ENCODE measurements around the gene NFRKB.
A peak's percentile ranks its signal among the peaks of the same experiment; 100 is the strongest.
"Not testable (repeated sequence)": the region's sequence is repeated elsewhere in the genome, so short reads cannot be mapped to it uniquely, and the experiment has no call there.

The NFRKB gene

DNA sequence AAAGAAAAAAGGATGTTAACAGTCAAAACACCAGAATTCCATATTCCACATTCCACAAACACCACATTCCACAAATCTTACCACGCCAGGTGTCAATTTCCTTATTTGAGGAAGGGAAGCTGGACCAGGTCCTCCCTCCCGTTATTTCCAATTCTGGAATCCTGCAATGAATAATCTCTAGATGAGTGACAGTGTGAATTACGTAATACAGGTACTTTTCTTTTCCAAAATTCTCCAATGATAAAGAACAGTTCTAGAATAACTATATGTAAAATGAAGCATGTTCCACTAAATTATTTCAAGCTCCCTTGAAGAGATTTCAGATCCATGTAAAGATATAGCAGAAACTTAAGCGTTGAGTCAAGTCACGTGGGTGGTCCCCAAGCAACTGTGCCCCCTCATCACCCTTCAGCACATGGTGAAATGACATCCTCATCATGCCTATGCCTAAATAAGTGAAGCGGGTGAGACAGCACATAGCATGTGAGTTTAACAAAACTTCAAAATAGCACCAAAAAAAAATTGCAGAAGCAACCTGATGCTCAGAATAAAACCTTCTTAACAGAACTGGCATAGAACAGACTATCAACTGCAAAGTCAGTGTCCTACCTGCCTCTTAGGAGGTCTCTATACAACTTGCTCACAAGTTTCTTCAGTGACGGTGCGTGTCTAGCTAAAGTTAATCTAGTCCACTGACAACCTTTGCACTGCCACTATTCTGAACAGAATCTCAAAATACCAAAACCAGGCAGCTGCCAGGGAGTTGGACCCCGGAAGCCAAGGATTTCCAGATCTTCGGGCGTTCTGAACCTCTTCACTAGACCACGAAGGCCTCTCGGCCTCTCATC is 876 bp downstream of the NFRKB start:
- no peak for DNase-seq (ENCODE audit: low read depth in 2 of 2)

DNA sequence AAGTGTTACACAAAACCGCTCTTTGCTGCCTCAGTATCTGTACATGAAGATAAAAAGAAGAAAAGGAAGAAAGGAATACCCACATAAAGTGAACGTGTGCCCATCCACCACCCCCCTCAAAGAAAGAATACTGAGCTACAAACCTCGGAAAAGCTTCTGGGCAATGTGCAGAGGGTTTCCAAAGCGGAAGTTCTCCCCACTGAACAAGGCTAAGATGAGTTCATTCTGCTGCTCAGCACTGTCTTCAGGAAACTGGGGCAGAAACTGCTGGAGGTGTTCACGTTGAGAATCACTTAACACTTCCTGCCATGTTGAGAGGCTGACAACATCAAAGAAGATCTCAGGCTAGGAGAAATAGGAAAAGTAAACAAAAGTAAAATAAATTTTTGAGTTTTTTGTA is 6.9 kb downstream of the NFRKB start:
- DNase-seq (ENCODE audit: low read depth in 2 of 2), result no peak

DNA sequence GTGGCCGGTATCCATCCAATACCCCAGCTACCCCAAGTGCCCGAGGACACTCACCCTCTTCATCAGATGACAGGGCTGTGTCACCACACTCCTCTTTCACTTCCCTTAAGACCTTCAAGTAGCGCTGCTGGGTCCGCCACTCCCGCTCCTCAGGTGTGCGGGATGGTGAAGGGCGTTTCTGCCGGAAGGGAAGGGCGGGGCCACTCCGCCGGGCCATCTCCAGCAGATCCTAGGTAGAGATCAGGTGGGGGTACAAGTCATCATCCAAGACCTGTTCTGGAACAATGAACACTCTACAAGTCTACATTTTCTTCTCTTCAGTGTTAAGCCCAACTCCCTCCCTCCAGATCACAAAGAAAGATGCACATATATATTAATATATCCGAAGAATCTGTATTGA is 10.0 kb downstream of the NFRKB start:
- DNase-seq (ENCODE audit: low read depth in 2 of 2), result no peak

GRCh38 chr11:129884581-129884980 is 10.8 kb downstream of the NFRKB start:
- DNase-seq (ENCODE audit: low read depth in 2 of 2), result no peak

DNA sequence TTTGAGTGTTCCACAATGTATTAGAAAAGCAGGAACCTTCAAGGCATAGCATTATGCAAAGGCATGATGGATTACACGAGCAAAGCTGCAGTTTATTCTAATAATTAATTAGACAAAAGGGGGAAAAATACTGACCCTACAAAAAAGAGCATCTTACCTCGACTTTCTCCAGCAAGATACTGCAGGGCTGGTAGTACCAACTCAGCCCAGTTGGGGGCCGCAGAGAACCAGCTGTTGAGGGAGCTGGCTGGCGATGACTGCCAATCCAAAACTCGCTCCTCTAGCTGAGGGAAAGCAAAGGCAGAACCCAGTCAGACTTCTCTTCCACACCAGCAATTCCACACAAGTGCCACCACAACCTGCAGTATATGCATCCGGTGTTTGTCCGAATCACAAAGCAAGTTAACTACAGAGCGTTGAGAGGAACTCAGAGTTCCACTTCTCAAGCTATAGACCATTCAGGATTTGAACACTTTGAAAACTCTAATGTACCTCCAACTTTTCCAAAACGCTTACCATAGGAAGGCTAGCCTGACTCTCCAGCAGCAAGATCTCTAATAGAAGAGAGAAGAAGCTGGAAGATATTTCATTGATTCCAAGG is 13.7 kb downstream of the NFRKB start:
- DNase-seq (ENCODE audit: low read depth in 2 of 2), result peak in 1 of 2 experiments; percentile 30

GRCh38 chr11:129880311-129880710 is 15.1 kb downstream of the NFRKB start:
- DNase-seq (ENCODE audit: low read depth in 2 of 2), result no peak

DNA sequence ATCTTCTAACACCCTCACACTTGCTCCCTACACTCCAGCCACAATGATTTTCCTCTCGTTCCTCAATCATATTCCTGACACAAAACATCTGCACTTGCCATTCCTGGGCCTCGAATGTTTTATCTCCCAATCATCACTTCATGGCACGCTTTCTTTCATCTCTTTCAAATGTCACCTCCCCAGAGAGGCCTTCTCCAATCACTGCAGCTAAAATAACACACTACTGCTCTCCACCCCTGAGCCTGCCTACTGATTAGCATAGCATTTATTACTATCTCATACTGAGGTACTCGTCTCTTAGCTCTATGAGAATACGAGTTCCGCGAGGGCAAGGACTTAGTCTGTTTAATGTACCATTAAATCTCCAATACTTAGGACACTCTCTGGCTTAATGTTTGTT is 23.5 kb downstream of the NFRKB start:
- DNase-seq (ENCODE audit: low read depth in 2 of 2), result no peak

DNA sequence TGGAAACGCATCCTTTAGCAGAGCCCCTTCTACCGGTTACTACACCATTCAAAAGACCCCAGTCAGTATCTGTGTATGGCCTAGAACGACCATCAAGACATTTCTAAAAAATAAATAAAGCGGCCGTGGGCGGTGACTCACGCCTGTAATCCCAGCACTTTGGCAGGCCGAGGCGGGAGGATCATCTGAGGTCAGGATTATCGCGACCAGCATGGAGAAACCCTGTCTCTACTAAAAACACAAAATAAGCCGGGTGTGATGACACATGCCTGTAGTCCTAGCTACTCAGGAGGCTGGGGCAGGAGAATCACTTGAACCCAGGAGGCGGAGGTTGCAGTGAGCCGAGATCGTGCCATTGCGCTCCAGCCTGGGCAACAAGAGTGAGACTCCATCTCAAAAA is 26.8 kb downstream of the NFRKB start:
- DNase-seq (ENCODE audit: low read depth in 2 of 2), result not testable (repeated sequence)

GRCh38 chr11:129866311-129866710 is 29.1 kb downstream of the NFRKB start:
- DNase-seq (ENCODE audit: low read depth in 2 of 2), result no peak

DNA sequence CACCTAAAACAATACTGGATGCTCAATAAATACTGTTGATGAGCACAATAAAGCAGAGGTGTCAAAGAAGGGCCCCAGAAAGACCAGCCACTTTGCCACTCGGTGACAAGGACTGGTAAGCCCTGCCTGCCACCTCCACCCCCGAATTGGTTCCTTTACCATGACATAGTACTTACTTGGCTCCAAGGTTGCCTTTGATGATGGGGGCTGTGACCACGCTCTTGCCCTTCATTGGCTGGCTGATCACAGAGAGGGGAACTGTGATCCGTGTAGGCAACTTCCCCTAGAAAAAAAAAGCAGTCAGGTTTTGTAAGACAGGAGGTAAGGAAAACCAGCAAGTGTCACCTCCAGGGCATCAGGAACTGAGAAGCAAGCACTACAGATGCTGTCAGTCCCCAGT is 29.7 kb downstream of the NFRKB start:
- DNase-seq (ENCODE audit: low read depth in 2 of 2), result no peak

DNA sequence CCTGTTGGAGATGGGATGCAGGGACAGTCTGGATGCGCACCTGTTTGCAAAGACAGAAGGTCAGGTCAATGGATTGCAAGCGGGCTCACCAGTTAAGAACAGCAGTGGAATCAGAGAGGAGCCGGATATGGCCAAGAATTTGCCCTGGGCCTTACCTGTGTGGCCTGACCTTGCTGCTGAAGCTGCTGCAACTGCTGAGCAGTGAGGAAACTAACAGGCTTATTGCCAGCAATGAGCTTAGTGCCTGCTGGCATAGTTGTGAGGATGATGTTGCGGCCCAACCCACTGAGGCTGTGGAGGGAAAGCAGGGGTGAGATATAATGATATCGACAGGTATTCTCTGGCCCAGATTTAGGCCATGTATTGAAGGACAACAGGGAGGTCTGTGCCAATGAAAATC is 30.6 kb downstream of the NFRKB start:
- DNase-seq (ENCODE audit: low read depth in 2 of 2), result no peak

GRCh38 chr11:129861702-129862522 is 33.5 kb downstream of the NFRKB start:
- no peak for DNase-seq (ENCODE audit: low read depth in 2 of 2)

GRCh38 chr11:129856036-129856435 is 39.3 kb downstream of the NFRKB start:
- DNase-seq (ENCODE audit: low read depth in 2 of 2), result no peak

DNA sequence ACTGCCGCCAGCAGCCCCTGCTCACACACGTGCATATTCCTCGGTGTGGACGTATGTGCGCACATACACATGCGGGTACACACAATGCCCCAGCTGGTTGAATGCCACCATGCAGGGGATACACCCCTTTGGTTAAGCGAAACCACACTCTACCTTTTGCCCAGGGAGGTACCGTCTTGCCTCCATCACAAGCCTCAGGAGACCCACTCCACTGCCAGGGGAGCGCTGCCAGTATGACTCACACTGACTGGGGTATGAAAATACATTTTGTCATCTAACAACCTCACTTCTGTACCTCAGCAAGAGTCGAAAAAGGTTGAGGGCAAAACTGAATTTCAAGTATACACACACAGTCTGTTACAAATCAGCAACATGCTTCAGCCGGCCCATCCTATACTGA is 40.3 kb downstream of the NFRKB start:
- no peak for DNase-seq (ENCODE audit: low read depth in 2 of 2)

GRCh38 chr11:129854232-129854805 is 41.1 kb downstream of the NFRKB start:
- no peak for DNase-seq (ENCODE audit: low read depth in 2 of 2)

GRCh38 chr11:129853518-129854231 is 41.7 kb downstream of the NFRKB start:
- DNase-seq (ENCODE audit: low read depth in 2 of 2), result peak in 1 of 2 experiments; percentile 9

DNA sequence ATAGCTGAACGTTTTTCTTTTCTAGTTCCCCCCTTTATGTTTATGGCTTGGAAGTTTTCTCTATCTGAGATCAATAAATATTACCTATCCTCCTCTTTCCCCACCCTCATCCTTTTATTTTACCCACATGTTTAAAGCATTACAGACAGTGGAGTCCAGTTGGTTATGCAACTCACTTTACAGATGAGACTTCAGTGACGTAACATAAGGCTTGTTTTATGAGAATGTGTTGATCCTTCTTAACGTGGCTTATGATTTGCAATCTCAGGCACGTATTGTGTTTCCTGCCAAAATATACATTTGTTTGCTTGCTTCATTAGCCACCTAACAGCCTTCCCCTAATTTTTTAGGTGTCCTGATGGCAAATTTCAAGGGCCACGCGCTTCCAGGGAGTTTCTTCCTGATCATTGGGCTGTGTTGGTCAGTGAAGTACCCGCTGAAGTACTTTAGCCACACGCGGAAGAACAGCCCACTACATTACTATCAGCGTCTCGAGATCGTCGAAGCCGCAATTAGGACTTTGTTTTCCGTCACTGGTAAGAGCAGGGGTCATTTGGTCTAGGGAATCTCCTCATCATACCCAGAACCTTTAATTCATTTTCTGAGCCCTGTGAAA is 43.1 kb downstream of the NFRKB start:
- no peak for DNase-seq (ENCODE audit: low read depth in 2 of 2)

DNA sequence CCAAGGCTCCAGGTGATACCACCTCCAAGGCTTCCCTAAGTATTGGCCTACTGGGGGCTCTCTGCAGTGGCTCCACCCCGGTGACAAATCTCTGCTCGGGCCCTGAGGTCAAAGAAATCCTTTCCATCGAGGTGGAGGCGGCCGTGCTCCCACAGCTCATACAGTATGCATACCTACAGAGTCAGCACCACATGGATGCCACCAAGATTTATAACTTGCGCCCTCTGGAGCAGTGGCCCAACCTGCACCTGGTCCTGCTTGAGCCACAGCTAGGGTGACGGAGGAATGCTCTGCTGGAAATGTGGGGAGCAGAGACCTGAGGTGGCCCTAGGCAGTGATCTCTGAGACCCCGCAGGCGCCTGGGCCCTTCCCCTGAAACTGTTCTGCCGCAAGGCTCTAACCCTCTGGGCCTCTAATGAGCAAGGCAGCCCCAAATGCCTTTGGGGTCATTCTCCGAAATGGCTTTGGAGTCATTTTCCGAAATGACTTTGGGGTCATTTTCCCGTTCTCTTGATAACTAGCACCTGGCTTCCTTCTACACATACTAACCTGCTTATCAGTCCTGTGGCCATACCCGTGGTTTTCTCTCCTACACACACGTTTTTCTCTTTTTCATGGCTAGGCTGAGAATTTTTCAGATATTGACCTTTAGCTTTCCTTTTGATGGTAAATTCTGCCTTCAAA is 45.8 kb downstream of the NFRKB start:
- DNase-seq (ENCODE audit: low read depth in 2 of 2), result no peak

DNA sequence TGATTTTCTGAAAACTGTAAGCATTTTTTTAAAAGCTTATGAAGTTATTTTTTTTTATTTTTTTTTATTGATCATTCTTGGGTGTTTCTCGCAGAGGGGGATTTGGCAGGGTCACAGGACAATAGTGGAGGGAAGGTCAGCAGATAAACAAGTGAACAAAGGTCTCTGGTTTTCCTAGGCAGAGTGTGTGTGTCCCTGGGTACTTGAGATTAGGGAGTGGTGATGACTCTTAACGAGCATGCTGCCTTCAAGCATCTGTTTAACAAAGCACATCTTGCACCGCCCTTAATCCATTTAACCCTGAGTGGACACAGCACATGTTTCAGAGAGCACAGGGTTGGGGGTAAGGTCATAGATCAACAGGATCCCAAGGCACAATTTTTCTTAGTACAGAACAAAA is 48.0 kb downstream of the NFRKB start:
- DNase-seq (ENCODE audit: low read depth in 2 of 2), result not testable (repeated sequence)

GRCh38 chr11:129846508-129847335 is 48.7 kb downstream of the NFRKB start:
- DNase-seq (ENCODE audit: low read depth in 2 of 2), result no peak

Data from stimulated activated CD4-positive, alpha-beta T cell treated with anti-CD3 and anti-CD28 coated beads, Interleukin-12 subunit alpha, Interleukin-12 subunit beta, amount 100 ng/mL, for 24 hours (primary cell).